HG03558 (cell line): ENCODE results near the gene KRTAP5-8.
"Not testable (repeated sequence)": the region's sequence is repeated elsewhere in the genome, so short reads cannot be mapped to it uniquely, and the experiment has no call there.

Experiments
- ATAC-seq: cut with Tn5 transposase; IDR thresholded peaks from one replicate; pipeline ENCODE4 v1.9.1; 2021; ENCODE audit warnings: moderate number of reproducible peaks; ENCODE audit not compliant: unreplicated experiment; ENCODE audit errors: extremely low read depth

The KRTAP5-8 gene

GRCh38 chr11:71505781-71506180, 32.0 kb upstream of the KRTAP5-8 start:
- no peak for ATAC-seq

- no peak for ATAC-seq
Observed at GRCh38 chr11:71507102-71507501, 30.7 kb upstream of the KRTAP5-8 start.

GRCh38 chr11:71518506-71519471, 19.0 kb upstream of the KRTAP5-8 start:
- no peak for ATAC-seq

- ATAC-seq: no peak
Observed at GRCh38 chr11:71519546-71519945, 18.3 kb upstream of the KRTAP5-8 start.

DNA sequence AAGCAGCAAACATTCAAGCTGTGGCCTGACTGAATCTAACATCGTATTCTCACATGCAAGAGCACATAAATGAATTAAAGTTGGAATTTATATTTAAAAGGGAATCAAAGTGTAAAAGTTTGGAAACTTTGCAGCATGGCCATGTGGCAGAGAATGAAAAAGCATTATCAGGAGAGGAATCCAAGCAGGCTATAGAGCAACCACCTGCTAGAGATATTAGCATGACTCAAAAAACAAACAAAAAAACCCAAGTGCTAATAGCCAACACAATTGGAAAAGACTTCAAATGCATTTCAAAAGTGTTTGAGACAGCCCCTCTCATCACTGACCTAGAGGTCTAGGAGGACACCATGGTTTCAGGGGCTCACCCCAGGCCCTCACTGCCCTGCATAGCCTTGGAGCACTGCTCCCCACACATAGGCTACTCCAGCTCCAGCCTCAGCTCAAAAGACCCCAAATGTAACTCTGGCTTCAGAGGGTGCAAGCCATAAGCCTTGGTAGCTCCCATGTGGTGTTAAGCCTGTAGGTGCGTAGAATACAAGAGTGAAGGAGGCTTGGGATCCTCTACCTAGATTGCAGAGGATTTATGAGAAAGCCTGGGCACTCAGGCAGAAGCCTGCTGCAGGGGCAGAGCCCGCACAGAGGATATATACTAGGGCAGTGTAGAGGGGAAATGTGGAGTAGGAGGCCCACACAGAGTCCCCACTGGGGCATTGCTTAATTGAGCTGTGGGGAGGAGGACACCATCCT, 12.5 kb upstream of the KRTAP5-8 start:
- no peak for ATAC-seq

GRCh38 chr11:71525938-71526495, 11.8 kb upstream of the KRTAP5-8 start:
- no peak for ATAC-seq

- ATAC-seq: not testable (repeated sequence)
Observed at GRCh38 chr11:71526796-71527575, 10.8 kb upstream of the KRTAP5-8 start, which contains the start of gene KRTAP5-7. TSS of gene KRTAP5-7 (plus strand) at chr11:71527267. CDS start at chr11:71527301, 34 bp downstream.

GRCh38 chr11:71527576-71528210, 10.1 kb upstream of the KRTAP5-8 start:
- no peak for ATAC-seq

- no peak for ATAC-seq
Observed at GRCh38 chr11:71530602-71531001, 7.2 kb upstream of the KRTAP5-8 start.

DNA sequence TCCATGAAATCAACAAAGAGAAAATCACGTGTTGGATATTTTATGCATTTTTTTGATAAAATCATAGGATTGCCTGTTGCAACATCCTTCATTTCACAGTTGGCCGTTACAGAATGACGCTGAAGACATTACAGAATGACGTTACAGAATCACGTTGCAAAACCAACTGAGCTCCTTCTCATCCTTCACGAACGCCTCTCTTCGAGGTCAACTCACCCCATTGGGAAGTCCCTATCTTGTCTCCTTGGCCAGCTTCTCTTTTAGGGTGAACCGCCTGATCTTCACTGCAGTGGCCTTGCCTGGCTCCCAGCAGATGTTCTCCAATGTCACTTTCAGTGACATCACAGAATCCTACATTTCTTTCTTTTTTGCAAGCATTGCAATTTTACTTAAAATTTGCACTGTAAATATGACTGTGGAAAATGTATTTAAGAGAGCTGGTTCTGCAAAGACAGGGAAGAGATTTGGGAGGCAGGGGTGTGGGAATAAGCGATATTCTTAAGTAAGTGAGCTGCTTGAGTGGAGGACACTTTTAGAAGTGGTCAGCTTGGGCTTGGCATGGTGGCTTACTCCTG, 5.7 kb upstream of the KRTAP5-8 start:
- no peak for ATAC-seq

DNA sequence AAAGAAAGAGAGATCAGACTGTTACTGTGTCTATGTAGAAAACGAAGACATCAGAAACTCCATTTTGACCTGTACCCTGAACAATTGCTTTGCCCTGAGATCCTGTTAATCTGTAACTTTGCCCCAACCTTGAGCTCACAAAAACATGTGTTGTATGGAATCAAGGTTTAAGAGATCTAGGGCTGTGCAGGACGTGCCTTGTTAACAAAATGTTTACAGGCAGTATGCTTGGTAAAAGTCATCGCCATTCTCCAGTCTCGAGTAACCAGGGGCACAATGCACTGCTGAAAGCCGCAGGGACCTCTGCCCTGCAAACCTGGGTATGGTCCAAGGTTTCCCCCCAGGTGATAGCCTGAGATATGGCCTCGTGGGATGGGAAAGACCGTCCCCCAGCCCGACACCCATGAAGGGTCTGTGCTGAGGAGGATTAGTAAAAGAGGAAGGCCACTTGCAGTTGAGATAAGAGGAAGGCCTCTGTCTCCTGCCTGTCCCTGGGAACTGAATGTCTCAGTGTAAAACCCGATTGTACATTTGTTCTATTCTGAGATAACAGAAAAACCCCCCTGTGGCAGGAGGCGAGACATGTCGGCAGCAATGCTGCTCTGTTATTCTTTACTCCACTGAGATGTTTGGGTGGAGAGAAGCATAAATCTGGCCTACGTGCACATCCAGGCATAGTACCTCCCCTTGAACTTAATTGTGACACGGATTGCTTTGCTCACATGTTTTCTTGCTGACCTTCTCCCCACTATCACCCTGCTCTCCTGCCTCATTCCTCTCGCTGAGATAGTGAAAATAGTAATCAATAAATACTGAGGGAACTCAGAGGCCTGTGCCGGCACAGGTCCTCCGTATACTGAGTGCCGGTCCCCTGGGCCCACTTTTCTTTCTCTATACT, 2.9 kb upstream of the KRTAP5-8 start:
- ATAC-seq: not testable (repeated sequence)

DNA sequence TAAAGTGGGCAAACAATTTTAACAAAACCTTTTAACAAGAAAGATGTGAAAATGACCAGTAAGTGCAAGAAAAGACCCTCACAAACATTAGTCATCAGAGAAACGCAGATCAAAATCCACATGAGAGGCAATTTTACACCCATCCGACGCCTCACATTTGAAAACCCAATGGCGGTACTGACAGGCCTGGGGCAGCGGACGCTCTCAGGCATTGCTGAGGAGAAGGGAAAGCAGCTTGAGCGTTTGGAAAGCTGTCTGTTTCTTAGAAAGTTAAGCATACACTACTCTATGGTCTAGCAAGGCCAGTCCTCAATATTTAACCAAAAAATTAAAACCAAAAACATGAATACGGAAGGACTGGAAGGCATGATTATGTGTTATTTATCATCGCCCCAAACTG, 2.0 kb upstream of the KRTAP5-8 start:
- ATAC-seq: no peak

GRCh38 chr11:71537537-71537936, 288 bp upstream of the KRTAP5-8 start:
- no peak for ATAC-seq

- no peak for ATAC-seq
Observed at GRCh38 chr11:71538666-71538990, 803 bp downstream of the KRTAP5-8 start.

GRCh38 chr11:71539017-71539416, 1.2 kb downstream of the KRTAP5-8 start:
- ATAC-seq: no peak

- ATAC-seq: not testable (repeated sequence)
Observed at GRCh38 chr11:71539971-71540370, 2.1 kb downstream of the KRTAP5-8 start.

GRCh38 chr11:71540521-71541304, 2.9 kb downstream of the KRTAP5-8 start:
- not testable (repeated sequence) for ATAC-seq

- ATAC-seq: no peak
Observed at GRCh38 chr11:71542382-71542781, 4.6 kb downstream of the KRTAP5-8 start.
